ENCODE data around the gene TSPAN4. TPM values are rescaled to one million over a fixed set of nuclear protein-coding genes. Genes with fewer than 3 reads are reported as not detected.

The TSPAN4 gene, protein sequence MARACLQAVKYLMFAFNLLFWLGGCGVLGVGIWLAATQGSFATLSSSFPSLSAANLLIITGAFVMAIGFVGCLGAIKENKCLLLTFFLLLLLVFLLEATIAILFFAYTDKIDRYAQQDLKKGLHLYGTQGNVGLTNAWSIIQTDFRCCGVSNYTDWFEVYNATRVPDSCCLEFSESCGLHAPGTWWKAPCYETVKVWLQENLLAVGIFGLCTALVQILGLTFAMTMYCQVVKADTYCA
- total RNA-seq, result 1 to 10 TPM; 7.7 to 7.9 TPM

DNA sequence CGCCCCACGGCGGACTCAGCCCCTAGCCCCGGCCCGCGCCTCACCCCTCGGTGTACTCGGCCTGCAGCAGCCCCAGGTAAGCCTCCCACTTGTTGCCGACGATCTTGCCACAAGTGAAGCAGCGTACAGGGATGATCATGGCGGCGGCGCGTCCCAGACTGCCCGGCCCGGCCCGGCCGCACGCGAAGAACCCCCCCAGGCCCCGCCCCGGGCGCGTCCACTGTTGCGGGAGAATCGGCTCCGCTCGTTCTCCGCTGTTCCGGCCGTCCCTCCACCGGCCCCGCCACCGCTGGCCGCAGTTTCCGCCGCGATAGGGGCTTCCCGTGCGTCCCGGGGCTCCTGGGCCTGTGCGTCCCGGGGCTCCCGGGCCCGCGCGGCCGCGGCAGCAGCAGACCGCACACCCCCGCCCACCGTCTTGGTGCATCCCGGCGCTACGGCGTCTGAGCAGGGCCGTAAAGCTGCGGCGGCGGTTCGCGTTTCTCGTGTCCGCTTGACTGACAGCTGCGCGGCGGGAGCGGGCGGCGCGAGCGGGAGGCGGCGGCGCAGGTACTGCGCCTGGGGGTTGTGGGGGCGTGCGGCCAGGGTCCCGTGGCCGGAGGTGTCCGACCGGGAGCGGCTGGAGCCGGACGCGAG is at the start of gene TSPAN4, which contains the start of gene POLR2L:
TSPAN4 (plus strand) TSS at position 483 of the 633 bp plus-strand sequence. CDS start 7,453 bp downstream, outside the sequence.
POLR2L (minus strand) TSS at position 160 of the 633 bp plus-strand sequence; CDS start at position 139, 21 bp downstream.
- peaks cover 2% of the 10 kb centered on the region for H3K27me3 Mint-ChIP-seq
- DNase-seq, result peak; percentile 87
- ChIA-PET POLR2A (no interaction called here), CTCF (interaction anchor here (1.0 to 1.8 kb wide), 5 partner anchors 12 to 732 kb away, joined by 3 to 4 read pairs (median 4); partner anchors contain the start of gene CRACR2B)
- H3K36me3 Mint-ChIP-seq (ENCODE audit: low read depth), result peaks cover 5% of the 10 kb centered on the region
- peaks cover 29% of the 10 kb centered on the region for H3K4me1 Mint-ChIP-seq
- H3K27ac Mint-ChIP-seq, result peak within 1 kb of the TSS; percentile 86
- no peaks in the 10 kb centered on the region for H3K9me3 Mint-ChIP-seq
- peak within 1 kb of the TSS; percentile 81 for H3K4me3 Mint-ChIP-seq

DNA sequence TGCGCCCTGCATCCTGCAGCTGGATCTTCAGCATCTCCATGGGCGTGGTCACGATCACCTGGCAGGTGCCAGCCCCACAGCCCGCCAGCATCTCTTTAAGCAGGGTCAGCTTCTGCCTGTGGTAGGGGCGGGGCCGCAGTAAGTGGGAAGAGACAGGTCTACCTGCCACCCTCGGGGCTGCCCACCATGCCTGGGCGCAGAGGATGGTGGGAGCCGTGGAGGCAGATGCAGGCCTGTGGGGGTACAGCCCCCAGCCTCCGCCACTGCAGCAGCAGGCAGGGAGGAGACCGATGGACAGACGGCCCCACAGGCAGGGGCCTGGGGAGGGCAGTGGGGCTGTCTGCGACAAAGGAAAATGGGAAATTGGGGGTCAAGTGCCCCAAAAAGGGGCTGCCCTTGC is 49.8 kb upstream of the TSPAN4 start:
- Mint-ChIP-seq H3K27me3 (no peaks in the 10 kb centered on the region), H3K4me1 (peaks cover 25% of the 10 kb centered on the region), H3K9me3 (no peaks in the 10 kb centered on the region), H3K36me3 (ENCODE audit: low read depth) (peaks cover 4% of the 10 kb centered on the region), H3K27ac (no peak overlapping the region), H3K4me3 (no peak overlapping the region)
- ChIA-PET CTCF (interaction anchor here (0.6 to 1.3 kb wide), 2 partner anchors 15 to 136 kb away, joined by 3 read pairs; no protein-coding TSS in a partner anchor), POLR2A (no interaction called here)
- DNase-seq, result no peak

DNA sequence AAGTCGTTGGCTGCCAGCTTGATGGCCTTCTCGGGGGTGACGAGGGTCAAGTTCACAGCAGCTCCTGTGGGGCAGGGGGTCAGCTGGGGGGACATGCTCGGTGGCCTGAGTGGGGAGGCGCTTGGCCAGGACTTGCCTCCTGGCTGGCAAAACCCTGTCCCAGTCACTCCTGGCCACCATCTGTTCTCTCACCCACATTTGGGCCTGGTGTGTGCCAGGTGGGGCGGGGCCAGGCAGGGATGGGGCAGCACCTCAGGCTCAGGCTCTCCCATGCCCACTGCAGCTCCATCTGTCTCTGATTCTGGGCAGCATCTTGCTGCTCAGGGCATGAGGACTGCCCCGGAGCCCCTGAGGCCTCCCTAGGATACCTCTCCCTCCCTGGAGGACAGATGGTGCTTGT is 49.1 kb upstream of the TSPAN4 start:
- ChIA-PET POLR2A (no interaction called here), CTCF (interaction anchor here (0.6 to 1.3 kb wide), 2 partner anchors 15 to 222 kb away, joined by 3 read pairs; no protein-coding TSS in a partner anchor)
- DNase-seq, result no peak
- Mint-ChIP-seq H3K27me3 (no peaks in the 10 kb centered on the region), H3K36me3 (ENCODE audit: low read depth) (peaks cover 4% of the 10 kb centered on the region), H3K4me3 (no peak overlapping the region), H3K4me1 (peaks cover 25% of the 10 kb centered on the region), H3K27ac (no peak overlapping the region), H3K9me3 (no peaks in the 10 kb centered on the region)

DNA sequence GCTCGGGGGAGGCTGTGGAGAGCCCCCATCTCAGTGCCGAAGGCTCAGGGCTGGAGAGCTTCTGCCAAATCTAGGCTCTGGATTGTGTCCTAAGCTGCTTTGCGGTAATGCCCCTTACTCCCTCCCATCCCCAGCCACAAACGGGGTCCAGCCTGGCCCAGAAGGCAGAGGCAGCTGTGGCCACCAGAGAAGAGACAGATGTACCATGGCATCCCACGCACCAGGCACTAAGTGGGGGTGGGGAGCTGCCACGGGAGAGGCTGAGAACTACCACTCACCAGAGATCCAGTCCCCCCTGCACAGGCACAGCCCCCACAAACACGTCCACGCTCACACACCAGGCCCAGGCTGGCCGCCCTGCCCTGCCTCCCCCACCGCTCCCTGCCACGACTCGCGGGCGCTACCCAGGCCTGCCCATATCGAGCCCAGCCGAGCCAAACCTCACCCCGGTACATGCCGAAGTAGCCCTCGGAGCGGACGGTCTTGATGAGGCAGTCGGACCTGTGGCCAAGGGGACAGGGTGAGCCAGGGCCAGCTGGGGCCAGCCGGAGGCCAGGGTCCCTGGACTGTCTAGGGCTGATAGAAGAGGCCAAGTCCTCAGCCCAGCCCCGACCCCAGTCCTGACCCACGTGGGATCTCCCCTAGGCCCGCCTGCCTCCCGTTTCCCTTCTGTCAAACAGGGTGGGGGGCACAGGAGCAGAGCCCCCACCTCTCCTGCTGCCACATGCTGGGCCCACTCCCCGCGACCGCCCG is 48.5 kb upstream of the TSPAN4 start:
- POLR2A ChIA-PET, result no interaction called here
- Mint-ChIP-seq H3K4me3 (no peak overlapping the region), H3K27ac (no peak overlapping the region)

DNA sequence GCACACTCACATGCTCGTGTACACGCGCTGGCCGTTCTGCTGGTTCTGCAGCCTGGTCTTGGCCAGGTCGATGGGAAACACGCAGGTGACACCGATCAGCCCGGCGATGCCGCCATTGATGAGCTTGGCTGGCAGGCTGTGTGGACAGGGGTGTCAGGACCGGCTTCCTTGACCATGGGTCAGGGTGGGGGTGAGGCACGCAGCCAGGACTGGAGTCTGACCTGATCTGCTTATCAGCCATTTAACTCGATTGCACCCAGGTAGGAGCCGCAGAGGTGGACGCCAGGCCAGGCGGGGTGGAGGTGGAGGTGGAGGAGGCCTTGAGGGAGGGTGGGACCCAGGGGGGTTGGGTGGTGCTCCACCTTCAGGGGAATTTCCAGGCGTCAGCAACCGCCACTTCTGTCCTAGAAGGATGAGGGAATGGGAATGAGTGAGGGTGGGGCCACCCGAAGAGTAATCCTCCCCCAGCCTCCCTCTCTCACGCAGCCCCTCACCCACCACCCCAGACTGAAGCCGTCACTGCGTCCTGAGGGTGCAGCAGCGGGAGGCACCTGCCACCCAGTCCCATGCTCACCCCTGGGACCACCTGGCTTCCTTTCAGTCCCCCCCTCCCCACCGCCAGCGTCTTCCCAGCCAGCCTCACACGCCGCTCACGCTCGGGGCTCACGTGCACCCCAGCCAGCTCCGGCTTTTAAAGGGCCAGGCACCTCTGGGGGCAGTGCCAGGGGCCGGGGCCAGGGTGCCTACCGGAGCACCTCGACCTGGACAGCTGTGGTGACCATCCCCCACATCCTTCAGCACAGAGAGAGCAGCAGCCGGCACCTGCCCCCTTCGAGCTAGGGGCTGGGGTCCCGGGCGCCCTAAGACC is 47.7 kb upstream of the TSPAN4 start:
- ChIA-PET CTCF (interaction anchor here (0.6 to 1.4 kb wide), 3 partner anchors 11 to 112 kb away, joined by 3 read pairs; no protein-coding TSS in a partner anchor), POLR2A (no interaction called here)
- no peak overlapping the region for H3K27ac Mint-ChIP-seq
- H3K4me3 Mint-ChIP-seq, result peak overlapping the region; percentile 84
- peaks cover 4% of the 10 kb centered on the region for H3K36me3 Mint-ChIP-seq (ENCODE audit: low read depth)
- H3K4me1 Mint-ChIP-seq, result peaks cover 23% of the 10 kb centered on the region
- no peak for DNase-seq
- no peaks in the 10 kb centered on the region for H3K9me3 Mint-ChIP-seq
- H3K27me3 Mint-ChIP-seq, result no peaks in the 10 kb centered on the region

More for the DNA sequence above, 48.5 kb upstream of the TSPAN4 start:
- no peak for DNase-seq
- CTCF ChIA-PET, result interaction anchor here (0.6 to 0.8 kb wide), 2 partner anchors 10 to 223 kb away, joined by 3 read pairs; no protein-coding TSS in a partner anchor
- Mint-ChIP-seq H3K36me3 (ENCODE audit: low read depth) (peaks cover 4% of the 10 kb centered on the region), H3K4me1 (peaks cover 23% of the 10 kb centered on the region), H3K27me3 (no peaks in the 10 kb centered on the region), H3K9me3 (no peaks in the 10 kb centered on the region)

DNA sequence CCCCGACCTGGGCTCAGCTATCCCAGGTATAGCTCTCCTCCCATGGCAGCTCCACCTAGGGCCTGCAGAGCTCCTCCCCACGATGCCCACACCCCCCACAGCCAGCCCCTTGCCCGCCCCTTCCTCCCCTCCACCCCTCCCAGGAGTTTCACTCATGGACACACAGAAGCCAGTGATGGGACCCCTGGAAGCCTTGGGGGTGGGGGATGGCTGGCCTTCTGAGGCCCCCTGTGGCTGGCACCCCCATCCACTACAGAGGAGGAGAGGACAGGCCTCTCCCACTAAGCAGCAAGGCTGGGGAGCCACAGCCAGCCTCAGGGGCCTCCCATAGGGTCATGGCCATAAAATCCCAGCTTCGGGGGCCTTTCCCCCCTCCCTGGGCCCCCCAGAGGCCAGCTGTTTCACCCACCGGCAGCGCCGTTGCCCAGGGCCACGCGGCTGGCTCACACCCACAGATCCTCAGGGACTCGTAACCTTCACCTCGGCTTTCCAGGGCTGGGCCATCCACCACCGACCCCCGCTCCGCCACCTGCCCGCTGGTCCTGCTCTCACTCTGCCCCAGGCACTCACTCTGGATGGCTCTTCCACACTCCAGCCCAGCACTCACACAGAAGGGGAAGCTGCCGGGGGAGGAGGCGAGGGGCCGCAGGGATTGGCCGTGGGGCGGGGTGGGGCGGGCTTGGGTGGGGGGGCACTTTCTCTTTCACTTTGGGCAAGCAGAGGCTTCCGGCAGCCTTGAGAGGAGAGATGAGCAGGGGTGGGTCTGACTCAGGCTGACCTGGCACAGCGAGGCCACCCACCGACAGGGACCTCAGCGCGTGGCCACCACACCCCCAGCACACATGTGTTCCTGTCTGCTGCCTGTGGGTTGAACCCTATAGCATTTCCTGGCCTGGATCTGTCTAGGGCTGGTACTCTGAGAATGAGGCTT is 46.8 kb upstream of the TSPAN4 start:
- CTCF ChIA-PET, result interaction anchor here (0.6 to 1.7 kb wide), 4 partner anchors 10 to 111 kb away, joined by 3 to 7 read pairs (median 3); no protein-coding TSS in a partner anchor
- Mint-ChIP-seq H3K36me3 (ENCODE audit: low read depth) (peaks cover 4% of the 10 kb centered on the region), H3K9me3 (no peaks in the 10 kb centered on the region), H3K27ac (peak overlapping the region; percentile 80), H3K4me3 (peak overlapping the region; percentile 84), H3K27me3 (no peaks in the 10 kb centered on the region), H3K4me1 (peaks cover 23% of the 10 kb centered on the region)
- peak; percentile 85 for DNase-seq
- POLR2A ChIA-PET, result interaction anchor here (0.6 kb wide), 2 partner anchors 22 to 479 kb away, joined by 3 to 4 read pairs; no protein-coding TSS in a partner anchor

DNA sequence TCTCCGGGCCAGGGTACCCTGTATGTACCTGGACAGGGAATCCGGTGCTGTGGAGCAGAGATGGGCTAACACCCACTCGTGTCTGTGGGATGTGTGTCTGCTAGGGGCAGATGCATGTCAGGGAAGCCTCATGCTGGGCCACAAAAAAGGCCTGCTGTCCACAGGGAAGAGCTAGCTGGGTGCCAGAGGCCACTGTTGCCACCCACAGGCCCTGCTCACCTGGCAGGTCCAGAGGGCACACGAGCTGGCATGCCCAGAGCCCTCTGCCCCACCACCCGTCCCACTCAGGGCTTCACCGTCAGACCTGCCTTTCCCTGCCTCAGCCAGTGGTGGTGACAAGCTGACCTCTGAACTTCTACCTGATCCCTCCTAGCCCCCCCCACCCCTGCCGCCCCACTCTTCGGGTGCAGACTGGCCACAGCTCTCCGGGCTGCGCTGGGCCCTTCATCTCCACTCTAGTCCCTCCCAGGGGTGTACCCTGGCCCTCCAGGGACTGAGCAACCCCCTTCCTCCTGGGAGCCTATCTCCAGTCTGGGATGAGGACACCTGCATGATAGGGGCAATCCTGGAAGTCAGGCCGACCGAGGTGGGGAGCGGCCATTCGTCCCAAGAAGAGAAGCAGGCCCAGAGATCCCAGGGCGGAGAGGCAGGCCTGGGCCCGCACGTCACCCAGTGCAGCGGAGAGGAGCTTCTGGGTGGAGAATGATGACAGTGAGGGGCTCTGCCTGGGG is 45.9 kb upstream of the TSPAN4 start:
- H3K36me3 Mint-ChIP-seq (ENCODE audit: low read depth), result peaks cover 3% of the 10 kb centered on the region
- no peaks in the 10 kb centered on the region for H3K9me3 Mint-ChIP-seq
- DNase-seq, result no peak
- peaks cover 23% of the 10 kb centered on the region for H3K4me1 Mint-ChIP-seq
- H3K27ac Mint-ChIP-seq, result peak overlapping the region; percentile 80
- H3K4me3 Mint-ChIP-seq, result peak overlapping the region; percentile 84
- ChIA-PET POLR2A (interaction anchor here (0.6 kb wide), 3 partner anchors 21 to 184 kb away, joined by 3 to 4 read pairs (median 4); no protein-coding TSS in a partner anchor), CTCF (interaction anchor here (0.6 to 1.7 kb wide), 7 partner anchors 9 to 55 kb away, joined by 3 to 7 read pairs (median 3); partner anchors contain the start of genes CRACR2B and PNPLA2)
- no peaks in the 10 kb centered on the region for H3K27me3 Mint-ChIP-seq

DNA sequence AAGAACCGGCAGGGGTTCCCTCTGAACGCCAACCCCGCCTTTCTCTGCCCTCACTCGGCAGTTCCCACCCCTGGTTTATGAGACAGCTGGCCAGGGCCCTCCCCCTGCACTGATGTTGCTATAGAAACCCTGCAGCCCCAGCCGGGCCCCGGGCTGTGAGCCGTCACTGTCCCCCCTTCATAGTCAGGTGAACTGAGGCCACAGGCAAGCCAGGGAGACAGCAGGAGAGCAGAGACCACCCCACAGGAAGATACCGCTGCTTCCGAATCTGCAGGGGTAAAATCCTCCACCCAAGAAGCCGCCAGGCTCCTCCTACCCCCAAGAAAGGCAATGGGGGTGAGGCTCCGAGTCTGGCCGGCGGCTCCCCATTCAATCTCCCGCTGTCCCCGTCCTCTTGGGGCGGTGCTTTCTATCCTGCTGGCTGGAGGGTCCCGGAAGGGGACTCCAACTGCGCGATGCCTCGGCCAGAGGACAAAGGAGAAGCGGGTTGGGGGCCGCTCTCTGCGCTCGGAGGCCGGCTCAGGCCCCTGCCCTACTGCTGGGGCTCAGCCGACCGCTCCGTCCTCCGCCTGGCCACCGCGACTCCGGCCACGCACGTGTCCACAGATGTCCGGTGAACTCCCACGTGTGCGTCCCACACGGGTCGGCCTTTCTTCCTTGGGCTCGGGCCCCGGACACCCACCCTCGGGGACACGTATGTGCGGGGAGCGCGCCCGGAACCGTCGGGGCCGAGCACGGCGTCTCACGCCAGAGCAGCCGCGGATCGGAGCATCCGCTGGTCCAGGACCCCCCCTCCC is 45.2 kb upstream of the TSPAN4 start:
- H3K4me1 Mint-ChIP-seq, result peaks cover 23% of the 10 kb centered on the region
- CTCF ChIA-PET, result interaction anchor here (0.6 to 1.7 kb wide), 6 partner anchors 11 to 56 kb away, joined by 3 to 7 read pairs (median 4); partner anchors contain the start of genes CRACR2B and PNPLA2
- peak overlapping the region; percentile 80 for H3K27ac Mint-ChIP-seq
- peak overlapping the region; percentile 84 for H3K4me3 Mint-ChIP-seq
- peaks cover 4% of the 10 kb centered on the region for H3K36me3 Mint-ChIP-seq (ENCODE audit: low read depth)
- no peaks in the 10 kb centered on the region for H3K27me3 Mint-ChIP-seq
- POLR2A ChIA-PET, result interaction anchor here (0.6 kb wide), 2 partner anchors 56 to 184 kb away, joined by 3 to 4 read pairs; no protein-coding TSS in a partner anchor
- no peaks in the 10 kb centered on the region for H3K9me3 Mint-ChIP-seq
- peak; percentile 77 for DNase-seq

DNA sequence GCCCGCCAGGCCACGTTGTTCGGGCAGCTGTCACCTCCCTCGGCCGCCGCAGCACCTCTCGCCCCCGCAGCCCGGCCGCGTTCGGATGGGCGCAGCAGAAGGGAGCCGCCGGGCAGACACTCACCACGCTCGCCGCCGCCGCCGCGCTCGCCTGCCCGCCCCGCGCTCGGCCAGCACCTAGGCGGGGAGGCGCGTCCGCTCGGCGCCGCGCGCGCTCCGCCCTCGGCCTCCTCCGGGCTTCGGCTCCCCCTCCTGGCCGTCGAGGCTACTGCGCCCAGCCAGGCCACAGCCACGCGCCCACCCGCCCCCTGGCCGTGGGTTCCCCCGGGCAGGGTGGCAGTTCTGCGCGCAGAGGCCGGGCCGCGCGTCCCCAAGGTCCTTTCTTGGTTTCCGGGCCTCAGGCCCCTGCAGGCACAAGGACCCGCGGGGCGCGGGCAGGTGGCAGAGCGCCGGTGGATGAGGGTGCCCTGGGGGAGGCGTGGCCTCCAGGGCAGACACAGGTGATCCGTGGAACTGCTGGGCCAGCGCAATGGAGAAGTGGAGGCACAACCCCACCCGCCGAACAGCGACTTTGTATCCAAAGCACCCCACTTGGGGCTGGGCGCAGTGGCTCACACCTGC is 44.4 kb upstream of the TSPAN4 start, which contains the start of gene SLC25A22:
SLC25A22 (minus strand) TSS at position 189 of the 621 bp plus-strand sequence. CDS start 3,275 bp downstream, outside the sequence.
- no peaks in the 10 kb centered on the region for H3K9me3 Mint-ChIP-seq
- peak within 1 kb of the TSS; percentile 84 for H3K4me3 Mint-ChIP-seq
- ChIA-PET POLR2A (no interaction called here), CTCF (interaction anchor here (1.1 kb wide), 2 partner anchors 36 to 55 kb away, joined by 3 read pairs; no protein-coding TSS in a partner anchor)
- no peaks in the 10 kb centered on the region for H3K27me3 Mint-ChIP-seq
- peaks cover 25% of the 10 kb centered on the region for H3K4me1 Mint-ChIP-seq
- peak; percentile 82 for DNase-seq
- peaks cover 6% of the 10 kb centered on the region for H3K36me3 Mint-ChIP-seq (ENCODE audit: low read depth)
- H3K27ac Mint-ChIP-seq, result peak within 1 kb of the TSS; percentile 80

All from activated CD4-positive, alpha-beta T cell treated with anti-CD3 and anti-CD28 coated beads, Interleukin-2, amount 10 ng/mL, durations not matched to agents 7 days and 5 days (primary cell).